ENCODE measurements around the gene ST13. TPM values are rescaled to one million over a fixed set of nuclear protein-coding genes. Genes with fewer than 3 reads are reported as not detected.
"Not testable (repeated sequence)": the region's sequence is repeated elsewhere in the genome, so short reads cannot be mapped to it uniquely, and the experiment has no call there.

Gene ST13
- total RNA-seq, 2 donors from 2014 or later: 224 to 229 TPM

GRCh38 chr22:40782521-40782920, 73.9 kb downstream of the ST13 start:
- H3K4me3 Mint-ChIP-seq: no peak overlapping the region
- ATAC-seq (replicated peaks): no peak
- no peaks in the 10 kb centered on the region for H3K9me3 Mint-ChIP-seq
- no peaks in the 10 kb centered on the region for H3K27me3 Mint-ChIP-seq
- peaks cover 8% of the 10 kb centered on the region for H3K4me1 Mint-ChIP-seq
- H3K27ac Mint-ChIP-seq: no peak overlapping the region
- H3K36me3 Mint-ChIP-seq (ENCODE audit: low read depth): peaks cover 63% of the 10 kb centered on the region

- not testable (repeated sequence) for H3K9me3 Mint-ChIP-seq; ATAC-seq (replicated peaks); H3K4me1 Mint-ChIP-seq; H3K4me3 Mint-ChIP-seq; H3K27me3 Mint-ChIP-seq; H3K27ac Mint-ChIP-seq
- H3K36me3 Mint-ChIP-seq (ENCODE audit: low read depth): peaks cover 64% of the 10 kb centered on the region
Measured at GRCh38 chr22:40781749-40782148, 74.7 kb downstream of the ST13 start.

Other genes with a start within 250 kb of the ST13 start
- 10 to 100 TPM; 38.5 to 57.4 TPM for gene MRTFA, start 219.9 kb downstream of the ST13 start, total RNA-seq
- not detected for gene MCHR1, start 177.2 kb downstream of the ST13 start, total RNA-seq
- gene SLC25A17, start 37.3 kb downstream of the ST13 start, total RNA-seq: 10 to 100 TPM; 19.4 to 40.9 TPM
- gene XPNPEP3, start 509 bp upstream of the ST13 start, total RNA-seq: 10 to 100 TPM; 11.9 to 15.7 TPM
- not detected for gene DNAJB7, start 5.5 kb upstream of the ST13 start, total RNA-seq
- 10 to 100 TPM; 70.8 to 93.0 TPM for gene RBX1, start 94.7 kb upstream of the ST13 start, total RNA-seq
- 10 to 100 TPM; 58.6 to 77.2 TPM for gene EP300, start 236.0 kb upstream of the ST13 start, total RNA-seq

Measured in activated T-helper 17 cell treated with anti-CD3 and anti-CD28 coated beads, Interleukin-2, amount 50 U/mL, for 72 hours (primary cell).